ENCODE results near the gene AADAC.

- TF ChIP-seq POLR2A (IDR thresholded peaks at IDR 0.05), result no peak
- TF ChIP-seq CTCF (IDR thresholded peaks at IDR 0.05), result no peak
These were observed 19.8 kb upstream of the AADAC start for GRCh38 chr3:151794080-151794479.
